ENCODE measurements around the gene MRPL34.

Gene MRPL34

DNA sequence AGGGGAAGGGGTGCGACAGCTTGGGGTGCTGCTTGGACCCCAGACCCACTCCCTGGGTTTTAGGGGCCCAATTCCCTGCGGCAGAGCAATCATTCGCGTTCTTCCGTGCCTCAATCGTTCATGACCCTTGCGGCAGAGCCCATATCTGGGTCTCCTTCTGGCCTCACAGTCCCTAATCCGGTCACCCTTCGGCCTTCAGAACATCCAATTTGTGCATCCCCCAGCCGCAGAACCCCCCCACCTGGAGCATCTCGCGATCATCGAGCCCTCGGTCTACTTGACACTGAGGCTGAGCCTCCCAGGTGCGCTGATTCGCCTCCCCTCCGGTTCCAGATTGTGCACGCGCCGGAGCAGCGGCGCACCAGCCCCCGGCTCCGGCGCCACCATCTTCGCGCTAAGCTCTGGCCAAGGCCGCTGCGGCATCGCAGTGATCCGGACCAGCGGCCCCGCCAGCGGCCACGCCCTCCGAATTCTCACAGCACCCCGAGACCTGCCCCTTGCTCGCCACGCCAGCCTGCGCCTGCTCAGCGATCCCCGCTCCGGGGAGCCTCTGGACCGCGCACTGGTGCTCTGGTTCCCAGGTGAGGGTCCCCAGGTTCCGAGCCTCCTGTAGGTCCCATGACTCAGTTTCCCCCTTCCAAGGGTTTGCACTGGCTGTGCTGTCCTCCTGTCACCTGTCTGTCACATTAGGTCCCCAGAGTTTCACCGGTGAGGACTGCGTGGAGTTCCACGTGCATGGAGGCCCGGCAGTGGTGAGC lies 32.2 kb downstream of the MRPL34 start:
- Mint-ChIP-seq H3K27ac (peak overlapping the region; percentile 96), H3K36me3 (peaks cover 15% of the 10 kb centered on the region), H3K9me3 (peaks cover under 1% of the 10 kb centered on the region), H3K4me3 (peak overlapping the region; percentile 97), H3K4me1 (peaks cover 50% of the 10 kb centered on the region), H3K27me3 (peaks cover 13% of the 10 kb centered on the region)
- no peak for ATAC-seq

DNA sequence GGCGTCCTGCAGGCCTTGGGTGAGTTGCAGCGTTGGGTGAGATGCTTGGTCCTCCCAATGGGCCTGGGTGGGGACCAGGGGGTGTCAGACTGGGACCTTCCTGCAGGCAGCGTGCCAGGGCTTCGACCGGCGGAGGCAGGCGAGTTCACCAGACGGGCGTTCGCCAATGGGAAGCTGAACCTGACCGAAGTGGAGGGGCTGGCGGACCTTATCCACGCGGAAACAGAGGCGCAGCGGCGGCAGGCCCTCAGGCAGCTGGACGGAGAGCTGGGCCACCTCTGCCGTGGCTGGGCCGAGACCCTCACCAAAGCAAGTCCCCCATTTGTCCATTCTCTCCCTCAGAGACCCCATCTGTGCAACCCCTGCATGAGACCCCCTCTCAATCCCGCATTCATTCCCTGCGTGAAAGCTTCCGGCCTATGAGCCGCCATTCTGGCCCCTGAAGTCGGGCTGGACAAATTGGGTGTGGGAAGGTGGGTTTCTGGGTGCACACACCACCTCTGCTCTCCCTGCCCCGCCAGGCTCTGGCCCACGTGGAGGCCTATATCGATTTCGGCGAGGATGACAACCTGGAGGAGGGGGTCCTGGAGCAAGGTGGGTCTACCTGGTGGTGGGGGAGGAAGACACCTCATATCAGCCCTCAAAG lies 32.9 kb downstream of the MRPL34 start:
- Mint-ChIP-seq H3K27ac (peak overlapping the region; percentile 96), H3K36me3 (peaks cover 15% of the 10 kb centered on the region), H3K4me1 (peaks cover 45% of the 10 kb centered on the region), H3K27me3 (peaks cover 6% of the 10 kb centered on the region), H3K4me3 (peak overlapping the region; percentile 97), H3K9me3 (no peaks in the 10 kb centered on the region)
- ATAC-seq, result no peak

DNA sequence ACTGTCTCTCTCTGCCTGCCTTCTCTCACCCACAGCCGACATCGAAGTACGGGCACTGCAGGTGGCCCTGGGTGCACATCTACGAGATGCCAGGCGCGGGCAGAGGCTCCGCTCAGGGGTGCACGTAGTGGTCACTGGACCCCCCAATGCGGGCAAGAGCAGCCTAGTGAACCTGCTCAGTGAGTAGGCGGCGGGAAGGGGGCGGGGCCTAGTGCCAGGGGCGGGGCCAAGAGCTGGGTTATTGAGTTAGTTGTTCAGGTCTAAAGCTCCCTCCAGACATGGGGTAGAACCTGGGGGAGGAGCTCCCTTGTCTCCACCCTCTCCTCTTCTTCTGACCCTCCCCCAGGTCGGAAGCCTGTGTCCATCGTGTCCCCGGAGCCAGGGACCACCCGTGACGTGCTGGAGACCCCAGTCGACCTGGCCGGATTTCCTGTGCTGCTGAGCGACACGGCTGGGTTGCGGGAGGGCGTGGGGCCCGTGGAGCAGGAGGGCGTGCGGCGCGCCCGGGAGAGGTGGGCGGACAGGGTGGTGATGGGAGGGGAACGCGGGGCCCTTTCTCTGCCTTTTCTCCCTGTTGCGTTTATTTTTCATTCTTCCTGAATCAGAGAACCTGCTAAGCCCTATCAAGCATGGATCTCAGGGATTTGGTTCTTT lies 33.5 kb downstream of the MRPL34 start:
- H3K27ac Mint-ChIP-seq, result no peak overlapping the region
- peak overlapping the region; percentile 97 for H3K4me3 Mint-ChIP-seq

DNA sequence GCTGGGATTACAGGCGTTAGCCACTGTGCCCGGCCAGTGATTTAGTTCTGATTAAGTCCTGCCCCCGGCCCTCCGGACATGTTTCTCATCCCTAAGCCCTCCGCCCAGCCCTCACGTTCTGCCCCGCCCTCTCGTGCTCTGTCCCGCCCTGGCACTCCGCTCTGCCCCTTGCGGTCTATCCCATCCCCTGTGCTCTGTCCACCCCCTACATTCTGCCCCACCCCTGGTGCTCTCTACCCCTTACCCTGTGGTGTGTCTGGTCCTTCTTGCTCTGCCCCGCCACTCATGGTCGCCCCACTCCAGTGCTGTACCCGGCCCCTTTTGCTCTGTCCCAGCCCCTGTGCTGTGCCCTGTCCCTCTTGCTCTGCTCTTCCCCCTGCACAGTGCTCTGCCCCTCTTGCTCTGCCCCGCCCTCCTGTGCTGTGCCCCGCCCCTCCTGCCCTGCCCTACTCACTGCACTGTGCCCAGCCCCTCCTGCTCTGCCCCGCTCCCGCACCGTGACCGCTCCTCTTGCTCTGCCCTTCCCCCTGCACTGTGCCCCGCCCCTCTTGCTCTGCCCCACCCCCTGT lies 34.7 kb downstream of the MRPL34 start:
- Mint-ChIP-seq H3K9me3 (no peaks in the 10 kb centered on the region), H3K27me3 (no peaks in the 10 kb centered on the region), H3K4me3 (no peak overlapping the region), H3K4me1 (peaks cover 31% of the 10 kb centered on the region), H3K36me3 (peaks cover 15% of the 10 kb centered on the region), H3K27ac (no peak overlapping the region)
- ATAC-seq, result no peak

More for the DNA sequence above, 33.5 kb downstream of the MRPL34 start:
- Mint-ChIP-seq H3K4me1 (peaks cover 39% of the 10 kb centered on the region), H3K36me3 (peaks cover 15% of the 10 kb centered on the region), H3K27me3 (no peaks in the 10 kb centered on the region), H3K9me3 (no peaks in the 10 kb centered on the region)
- no peak for ATAC-seq

DNA sequence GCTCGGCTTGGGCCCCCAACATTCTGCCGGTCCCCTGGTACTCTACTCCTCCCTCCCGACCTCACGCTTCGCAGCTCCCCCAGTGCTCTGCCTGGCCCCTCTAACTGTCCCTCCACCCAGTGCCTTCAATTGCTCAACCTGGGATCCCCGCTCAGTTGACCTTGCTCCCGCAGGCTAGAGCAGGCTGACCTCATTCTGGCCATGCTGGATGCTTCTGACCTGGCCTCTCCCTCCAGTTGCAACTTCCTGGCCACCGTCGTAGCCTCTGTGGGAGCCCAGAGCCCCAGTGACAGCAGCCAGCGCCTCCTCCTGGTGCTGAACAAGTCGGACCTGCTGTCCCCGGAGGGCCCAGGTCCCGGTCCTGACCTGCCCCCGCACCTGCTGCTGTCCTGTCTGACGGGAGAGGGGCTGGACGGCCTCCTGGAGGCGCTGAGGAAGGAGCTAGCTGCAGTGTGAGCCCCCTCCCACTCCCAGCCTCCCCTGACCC lies 35.2 kb downstream of the MRPL34 start:
- H3K4me1 Mint-ChIP-seq, result peaks cover 33% of the 10 kb centered on the region
- H3K4me3 Mint-ChIP-seq, result no peak overlapping the region
- no peak overlapping the region for H3K27ac Mint-ChIP-seq
- H3K27me3 Mint-ChIP-seq, result no peaks in the 10 kb centered on the region
- ATAC-seq, result no peak
- H3K36me3 Mint-ChIP-seq, result peaks cover 15% of the 10 kb centered on the region
- no peaks in the 10 kb centered on the region for H3K9me3 Mint-ChIP-seq

DNA sequence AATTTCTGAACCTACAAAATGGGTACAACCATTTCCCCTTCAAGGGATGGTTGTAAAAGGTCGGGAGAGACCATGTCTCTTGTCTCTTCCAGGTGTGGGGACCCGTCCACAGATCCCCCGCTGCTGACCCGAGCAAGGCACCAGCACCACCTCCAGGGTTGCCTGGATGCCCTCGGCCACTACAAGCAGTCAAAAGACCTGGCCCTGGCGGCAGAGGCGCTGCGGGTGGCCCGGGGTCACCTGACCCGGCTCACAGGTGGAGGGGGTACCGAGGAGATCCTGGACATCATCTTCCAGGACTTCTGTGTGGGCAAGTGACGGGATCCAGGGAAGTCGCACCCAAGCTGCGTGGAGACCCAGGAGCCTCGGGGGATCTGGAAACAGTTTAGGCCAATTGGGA lies 35.7 kb downstream of the MRPL34 start:
- Mint-ChIP-seq H3K9me3 (no peaks in the 10 kb centered on the region), H3K4me1 (peaks cover 35% of the 10 kb centered on the region), H3K36me3 (peaks cover 15% of the 10 kb centered on the region), H3K4me3 (no peak overlapping the region), H3K27ac (no peak overlapping the region), H3K27me3 (no peaks in the 10 kb centered on the region)
- ATAC-seq, result no peak

DNA sequence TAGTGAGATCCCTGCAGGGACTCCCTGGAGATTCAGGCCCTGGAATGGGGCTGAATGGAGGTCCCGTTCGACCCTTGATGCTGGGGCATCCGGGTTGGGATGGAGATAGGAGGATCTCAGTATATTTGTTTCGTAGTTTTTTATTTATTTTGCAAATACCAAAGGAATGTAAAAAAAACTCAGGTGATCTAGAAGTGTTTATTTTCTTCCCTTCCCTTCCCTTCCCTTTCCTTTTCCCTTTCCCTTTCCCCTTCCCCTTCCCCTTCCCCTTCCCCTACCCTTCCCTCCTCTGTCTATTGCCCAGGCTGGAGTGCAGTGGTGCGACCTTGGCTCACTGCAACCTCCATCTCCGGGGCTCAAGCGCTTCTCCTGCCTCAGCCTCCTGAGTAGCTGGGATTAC lies 36.2 kb downstream of the MRPL34 start:
- Mint-ChIP-seq H3K4me1 (peaks cover 32% of the 10 kb centered on the region), H3K9me3 (no peaks in the 10 kb centered on the region), H3K4me3 (no peak overlapping the region), H3K27ac (no peak overlapping the region), H3K36me3 (peaks cover 15% of the 10 kb centered on the region), H3K27me3 (no peaks in the 10 kb centered on the region)
- ATAC-seq, result no peak

DNA sequence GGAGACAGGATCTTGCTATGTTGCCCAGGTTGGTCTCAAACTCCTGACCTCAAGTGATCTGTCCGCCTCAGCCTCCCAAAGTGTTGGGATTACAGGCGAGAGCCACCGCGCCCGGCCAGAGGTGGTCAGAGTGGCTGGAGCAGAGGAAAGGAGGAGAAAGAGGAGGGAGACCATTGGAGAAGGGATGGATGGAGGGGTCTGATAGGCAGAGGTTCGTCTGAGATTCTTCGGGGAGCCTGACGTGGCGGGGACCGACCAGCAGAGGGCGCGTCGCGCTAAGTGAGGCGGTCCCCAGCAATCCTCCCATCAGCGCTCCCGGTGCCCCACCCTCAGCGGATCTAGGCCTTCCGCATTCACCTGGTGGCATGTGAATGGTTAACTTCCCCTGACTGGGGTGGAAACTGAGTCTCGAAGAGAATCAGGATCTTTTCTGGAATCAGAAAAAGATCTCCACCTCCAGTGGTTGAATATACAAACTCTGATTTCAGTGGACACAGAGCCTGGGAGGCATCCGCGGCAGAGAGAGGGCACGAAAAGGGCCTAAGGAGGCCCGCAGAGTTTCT lies 40.5 kb downstream of the MRPL34 start:
- peak; percentile 91 for ATAC-seq
- Mint-ChIP-seq H3K4me3 (no peak overlapping the region), H3K4me1 (peaks cover 16% of the 10 kb centered on the region), H3K36me3 (peaks cover 4% of the 10 kb centered on the region), H3K27me3 (peaks cover 38% of the 10 kb centered on the region), H3K27ac (no peak overlapping the region), H3K9me3 (no peaks in the 10 kb centered on the region)

DNA sequence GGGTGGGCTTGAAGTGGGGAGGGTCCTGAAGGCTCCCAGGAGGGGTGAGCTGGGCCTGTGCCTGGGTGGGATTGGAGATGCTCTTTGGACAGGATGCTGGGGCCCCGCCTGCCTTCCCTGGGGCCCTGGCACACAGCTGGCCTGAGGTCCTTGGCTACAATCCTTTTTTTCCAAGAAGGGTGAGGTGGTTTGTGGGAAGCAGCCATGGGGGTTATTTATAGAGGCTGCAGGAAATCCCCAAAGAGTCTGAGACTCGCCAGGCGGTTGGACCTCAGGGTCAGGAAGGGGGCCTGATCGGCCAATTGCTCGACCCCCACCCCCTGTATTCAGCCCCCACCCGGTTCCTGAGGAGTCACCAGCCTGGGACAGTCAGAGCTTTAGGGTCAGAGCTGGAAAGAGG lies 41.7 kb downstream of the MRPL34 start:
- no peak for ATAC-seq
- Mint-ChIP-seq H3K9me3 (no peaks in the 10 kb centered on the region), H3K4me1 (peaks cover 23% of the 10 kb centered on the region), H3K27ac (no peak overlapping the region), H3K36me3 (no peaks in the 10 kb centered on the region), H3K27me3 (peaks cover 50% of the 10 kb centered on the region), H3K4me3 (no peak overlapping the region)

DNA sequence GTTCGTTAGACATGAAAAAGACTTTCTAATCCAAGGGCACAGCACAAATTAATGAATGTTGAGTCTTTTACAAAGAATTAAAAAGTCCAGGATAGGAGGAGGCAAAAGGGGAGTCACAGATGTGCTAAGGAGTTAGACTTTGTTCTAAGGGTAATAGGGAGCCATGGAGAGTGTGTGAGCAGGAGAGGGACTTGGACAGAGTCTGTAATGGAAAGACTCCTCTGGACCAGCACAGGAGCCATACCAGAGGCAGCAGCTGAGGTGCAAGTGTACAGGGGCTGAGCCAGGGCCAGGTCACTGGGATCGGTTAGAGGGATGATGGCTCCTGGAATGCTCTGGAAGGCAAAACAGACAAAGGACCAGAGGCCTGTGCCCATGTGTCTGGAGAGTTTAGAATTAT lies 42.2 kb downstream of the MRPL34 start:
- no peaks in the 10 kb centered on the region for H3K9me3 Mint-ChIP-seq
- peaks cover 23% of the 10 kb centered on the region for H3K4me1 Mint-ChIP-seq
- H3K4me3 Mint-ChIP-seq, result no peak overlapping the region
- ATAC-seq, result no peak
- H3K27ac Mint-ChIP-seq, result no peak overlapping the region
- no peaks in the 10 kb centered on the region for H3K36me3 Mint-ChIP-seq
- peaks cover 55% of the 10 kb centered on the region for H3K27me3 Mint-ChIP-seq

DNA sequence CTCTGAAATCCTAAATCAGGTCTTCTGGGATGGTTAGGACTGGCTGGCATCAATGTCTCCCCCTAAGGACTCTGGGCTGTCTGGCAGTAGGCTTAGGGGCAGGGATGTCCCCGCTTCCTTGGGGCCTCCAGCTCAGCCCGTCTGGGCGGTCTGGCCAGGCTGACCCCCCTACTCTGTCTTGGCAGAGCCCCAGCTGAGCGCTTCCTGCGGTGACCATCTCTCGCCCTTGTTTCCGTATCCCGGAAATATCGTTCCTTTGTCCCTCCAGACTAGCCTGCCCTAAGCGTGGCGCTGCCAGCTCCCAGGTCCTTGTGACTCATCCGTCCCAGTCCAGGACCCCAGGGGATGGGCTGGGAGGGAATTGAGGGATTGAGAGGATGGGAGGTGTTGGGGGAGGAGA lies 43.0 kb downstream of the MRPL34 start:
- H3K9me3 Mint-ChIP-seq, result no peaks in the 10 kb centered on the region
- H3K36me3 Mint-ChIP-seq, result no peaks in the 10 kb centered on the region
- peaks cover 23% of the 10 kb centered on the region for H3K4me1 Mint-ChIP-seq
- no peak for ATAC-seq
- H3K27me3 Mint-ChIP-seq, result peaks cover 64% of the 10 kb centered on the region
- H3K4me3 Mint-ChIP-seq, result no peak overlapping the region
- H3K27ac Mint-ChIP-seq, result no peak overlapping the region

DNA sequence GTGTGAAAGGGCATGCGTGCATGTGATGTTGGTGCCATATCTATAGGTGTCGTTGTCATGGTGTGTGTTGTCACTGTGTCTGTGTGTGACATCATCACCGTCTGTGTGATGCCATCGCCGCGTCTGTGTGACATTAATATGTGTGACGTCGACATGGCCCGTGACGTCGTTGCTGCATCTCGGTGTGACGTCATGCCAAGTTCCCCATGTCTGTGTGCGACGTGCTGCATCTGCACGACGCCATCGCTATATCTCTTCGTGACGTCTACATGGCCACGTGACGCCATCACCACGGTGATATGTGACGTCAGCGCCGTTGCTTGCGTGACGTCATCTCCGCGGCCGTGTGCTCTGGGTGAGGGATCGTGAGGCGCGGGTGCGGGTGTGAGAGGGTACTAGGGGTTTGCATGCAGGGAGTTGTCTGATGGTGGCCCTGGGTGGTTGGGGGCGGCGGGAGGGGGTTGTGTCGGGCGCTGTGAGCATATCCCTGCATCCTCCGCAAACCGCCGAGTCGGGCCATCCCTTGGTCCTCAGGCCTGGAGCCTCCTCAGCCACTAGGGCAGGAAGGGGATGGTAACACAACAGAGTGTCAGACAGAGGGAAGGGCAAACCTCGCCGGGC lies 46.3 kb downstream of the MRPL34 start:
- no peak for ATAC-seq
- Mint-ChIP-seq H3K36me3 (no peaks in the 10 kb centered on the region), H3K27me3 (peaks cover 77% of the 10 kb centered on the region), H3K27ac (no peak overlapping the region), H3K9me3 (no peaks in the 10 kb centered on the region), H3K4me1 (peaks cover 15% of the 10 kb centered on the region), H3K4me3 (no peak overlapping the region)

DNA sequence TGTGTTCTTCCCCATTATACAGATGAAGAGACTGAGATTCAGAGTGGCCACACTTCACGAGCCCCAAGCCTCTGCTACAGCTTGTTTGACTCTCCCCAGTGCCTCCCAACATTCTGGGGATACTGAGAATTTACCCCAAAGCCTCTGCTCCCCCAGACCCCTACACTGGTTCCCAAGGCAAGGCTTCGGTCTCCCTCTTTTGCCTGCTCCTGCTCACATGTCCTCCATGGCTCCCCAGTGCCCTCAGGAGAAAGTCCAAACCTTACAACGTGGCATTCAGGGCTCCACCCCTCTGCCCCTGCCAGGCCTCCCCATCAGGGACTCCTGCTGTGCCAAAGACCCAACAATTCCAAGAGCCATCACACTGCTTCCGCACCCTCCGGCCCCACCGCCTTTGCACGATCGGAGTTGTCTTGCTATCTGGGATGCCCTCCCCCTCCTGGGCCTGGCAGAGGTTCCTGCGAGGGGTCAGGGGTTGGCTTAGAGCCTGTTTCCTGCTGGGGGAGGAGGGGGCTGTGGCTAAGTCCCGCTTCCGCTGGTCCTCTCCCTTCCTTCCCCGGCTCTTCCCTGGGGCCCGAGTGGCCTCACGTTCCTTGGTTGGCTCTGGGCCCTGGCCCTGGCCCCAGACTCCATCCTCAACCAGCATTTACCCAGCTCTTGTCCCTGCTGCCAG lies 47.1 kb downstream of the MRPL34 start:
- no peaks in the 10 kb centered on the region for H3K36me3 Mint-ChIP-seq
- no peaks in the 10 kb centered on the region for H3K9me3 Mint-ChIP-seq
- H3K27ac Mint-ChIP-seq, result no peak overlapping the region
- no peak for ATAC-seq
- H3K27me3 Mint-ChIP-seq, result peaks cover 74% of the 10 kb centered on the region
- peaks cover 15% of the 10 kb centered on the region for H3K4me1 Mint-ChIP-seq
- H3K4me3 Mint-ChIP-seq, result no peak overlapping the region

DNA sequence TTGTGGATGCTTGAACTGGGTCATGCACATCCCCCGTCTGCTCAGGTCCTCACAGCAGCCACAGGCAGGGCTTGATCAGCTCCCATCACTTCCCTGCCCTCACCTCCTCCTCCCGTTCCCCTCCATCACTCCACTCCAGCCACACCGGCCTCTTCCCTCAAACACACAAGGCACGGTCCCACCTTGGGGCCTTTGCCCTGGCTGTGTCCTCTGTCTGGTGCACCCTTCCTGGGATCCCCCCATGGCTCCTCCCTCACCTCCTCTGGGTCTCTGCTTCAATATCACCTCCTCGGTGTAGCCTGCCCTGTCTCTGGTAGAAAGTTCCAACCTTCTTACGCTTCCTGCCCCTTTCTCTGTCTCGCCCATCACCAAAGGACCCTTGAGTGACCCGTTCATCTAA lies 47.7 kb downstream of the MRPL34 start:
- H3K27ac Mint-ChIP-seq, result no peak overlapping the region
- no peaks in the 10 kb centered on the region for H3K9me3 Mint-ChIP-seq
- H3K36me3 Mint-ChIP-seq, result no peaks in the 10 kb centered on the region
- H3K27me3 Mint-ChIP-seq, result peaks cover 68% of the 10 kb centered on the region
- H3K4me1 Mint-ChIP-seq, result peaks cover 15% of the 10 kb centered on the region
- no peak overlapping the region for H3K4me3 Mint-ChIP-seq
- no peak for ATAC-seq
